DND-41 (cell line): Measurements from ENCODE around the gene LTBP1.

Source experiments
- EZH2 ChIP-seq: IDR thresholded peaks from 3 replicates; pipeline ENCODE4 v1.6.1; 2012; ENCODE audit warnings: borderline replicate concordance, low read depth, mild to moderate bottlenecking, moderate library complexity, low read length, inconsistent platforms; ENCODE audit not compliant: severe bottlenecking
- TF ChIP-seq, protein P1 (sequence below): IDR thresholded peaks from 2 replicates; pipeline ENCODE4 v1.5.1; 2012; ENCODE audit warnings: borderline replicate concordance, low read length, moderate library complexity, mild to moderate bottlenecking; ENCODE audit not compliant: poor library complexity, severe bottlenecking; ENCODE audit errors: extremely low read depth

DNA sequence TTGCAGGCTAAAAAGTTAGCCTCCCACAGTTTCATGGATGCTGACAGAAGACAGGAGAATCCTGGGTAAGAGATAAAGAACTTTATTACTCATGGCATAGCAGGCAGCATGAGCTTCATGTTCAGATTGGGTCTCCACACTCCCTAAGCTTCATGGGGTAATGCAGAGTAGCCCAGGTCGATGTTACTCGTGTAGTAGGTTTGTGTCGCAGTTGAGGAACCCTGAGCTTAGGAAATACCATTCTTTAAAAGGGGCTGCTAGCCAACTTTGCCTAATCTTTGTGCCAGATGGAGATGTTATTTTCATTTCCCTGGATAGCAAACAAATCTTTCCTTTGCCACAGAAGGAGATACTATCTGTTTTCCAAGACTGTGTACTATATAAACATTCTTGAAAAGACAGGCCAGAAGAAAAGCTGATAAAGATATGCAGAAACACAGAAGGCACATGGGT is 117.6 kb downstream of the LTBP1 start:
- TF ChIP-seq, protein P1, sequence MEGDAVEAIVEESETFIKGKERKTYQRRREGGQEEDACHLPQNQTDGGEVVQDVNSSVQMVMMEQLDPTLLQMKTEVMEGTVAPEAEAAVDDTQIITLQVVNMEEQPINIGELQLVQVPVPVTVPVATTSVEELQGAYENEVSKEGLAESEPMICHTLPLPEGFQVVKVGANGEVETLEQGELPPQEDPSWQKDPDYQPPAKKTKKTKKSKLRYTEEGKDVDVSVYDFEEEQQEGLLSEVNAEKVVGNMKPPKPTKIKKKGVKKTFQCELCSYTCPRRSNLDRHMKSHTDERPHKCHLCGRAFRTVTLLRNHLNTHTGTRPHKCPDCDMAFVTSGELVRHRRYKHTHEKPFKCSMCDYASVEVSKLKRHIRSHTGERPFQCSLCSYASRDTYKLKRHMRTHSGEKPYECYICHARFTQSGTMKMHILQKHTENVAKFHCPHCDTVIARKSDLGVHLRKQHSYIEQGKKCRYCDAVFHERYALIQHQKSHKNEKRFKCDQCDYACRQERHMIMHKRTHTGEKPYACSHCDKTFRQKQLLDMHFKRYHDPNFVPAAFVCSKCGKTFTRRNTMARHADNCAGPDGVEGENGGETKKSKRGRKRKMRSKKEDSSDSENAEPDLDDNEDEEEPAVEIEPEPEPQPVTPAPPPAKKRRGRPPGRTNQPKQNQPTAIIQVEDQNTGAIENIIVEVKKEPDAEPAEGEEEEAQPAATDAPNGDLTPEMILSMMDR = no peak
- no peak for TF ChIP-seq EZH2
